ENCODE data around the gene TEAD1.

TEAD1 gene

DNA sequence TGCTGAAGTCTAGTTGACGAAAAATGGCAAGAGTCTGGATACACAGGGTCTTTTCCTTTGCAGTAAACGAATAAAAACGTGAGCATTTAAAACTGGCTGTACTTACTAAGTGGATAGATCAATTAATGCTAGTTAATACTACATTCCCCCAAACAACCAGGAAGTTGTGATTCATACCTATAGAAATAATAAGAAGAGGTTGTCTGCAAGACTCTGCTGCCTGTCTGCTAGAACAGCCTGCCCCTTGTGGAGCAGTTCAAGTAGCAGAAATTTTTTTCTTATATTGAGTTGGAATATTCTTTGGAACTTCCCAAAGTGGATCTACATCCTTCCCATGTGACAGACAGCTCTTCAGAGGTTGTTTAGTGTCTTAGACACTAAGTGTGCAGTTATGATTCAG is 86.8 kb downstream of the TEAD1 start:
- Histone ChIP-seq H3K27ac (ENCODE audit: low read depth, low read length) (no peak overlapping the region), H3K4me2 (ENCODE audit: low read length) (no peak overlapping the region), H3F3A (ENCODE audit: control insufficient read depth, insufficient read depth) (no peaks in the 10 kb centered on the region), H3K9me3 (ENCODE audit: control insufficient read depth, insufficient read depth, low read length) (no peaks in the 10 kb centered on the region), H3K4me3 (ENCODE audit: low read length) (no peak overlapping the region), H4K20me1 (ENCODE audit: control insufficient read depth, insufficient read depth, low read depth, low read length) (no peaks in the 10 kb centered on the region), H3K36me3 (ENCODE audit: control insufficient read depth, low read length) (no peaks in the 10 kb centered on the region), H3K9me2 (replicated peaks; ENCODE audit: control insufficient read depth, low read length) (no peaks in the 10 kb centered on the region), H3K4me1 (ENCODE audit: control insufficient read depth, low read length) (no peaks in the 10 kb centered on the region), H3K27me3 (ENCODE audit: control insufficient read depth, low read length) (no peaks in the 10 kb centered on the region), H3K79me2 (ENCODE audit: control insufficient read depth, low read length) (no peaks in the 10 kb centered on the region)
- TF ChIP-seq EZH2phosphoT487 (IDR thresholded peaks at IDR 0.05; ENCODE audit: borderline replicate concordance, low read length): no peak
- TF ChIP-seq, protein P1, sequence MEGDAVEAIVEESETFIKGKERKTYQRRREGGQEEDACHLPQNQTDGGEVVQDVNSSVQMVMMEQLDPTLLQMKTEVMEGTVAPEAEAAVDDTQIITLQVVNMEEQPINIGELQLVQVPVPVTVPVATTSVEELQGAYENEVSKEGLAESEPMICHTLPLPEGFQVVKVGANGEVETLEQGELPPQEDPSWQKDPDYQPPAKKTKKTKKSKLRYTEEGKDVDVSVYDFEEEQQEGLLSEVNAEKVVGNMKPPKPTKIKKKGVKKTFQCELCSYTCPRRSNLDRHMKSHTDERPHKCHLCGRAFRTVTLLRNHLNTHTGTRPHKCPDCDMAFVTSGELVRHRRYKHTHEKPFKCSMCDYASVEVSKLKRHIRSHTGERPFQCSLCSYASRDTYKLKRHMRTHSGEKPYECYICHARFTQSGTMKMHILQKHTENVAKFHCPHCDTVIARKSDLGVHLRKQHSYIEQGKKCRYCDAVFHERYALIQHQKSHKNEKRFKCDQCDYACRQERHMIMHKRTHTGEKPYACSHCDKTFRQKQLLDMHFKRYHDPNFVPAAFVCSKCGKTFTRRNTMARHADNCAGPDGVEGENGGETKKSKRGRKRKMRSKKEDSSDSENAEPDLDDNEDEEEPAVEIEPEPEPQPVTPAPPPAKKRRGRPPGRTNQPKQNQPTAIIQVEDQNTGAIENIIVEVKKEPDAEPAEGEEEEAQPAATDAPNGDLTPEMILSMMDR (IDR thresholded peaks at IDR 0.05; ENCODE audit: low read depth, low read length, poor library complexity, severe bottlenecking): no peak

DNA sequence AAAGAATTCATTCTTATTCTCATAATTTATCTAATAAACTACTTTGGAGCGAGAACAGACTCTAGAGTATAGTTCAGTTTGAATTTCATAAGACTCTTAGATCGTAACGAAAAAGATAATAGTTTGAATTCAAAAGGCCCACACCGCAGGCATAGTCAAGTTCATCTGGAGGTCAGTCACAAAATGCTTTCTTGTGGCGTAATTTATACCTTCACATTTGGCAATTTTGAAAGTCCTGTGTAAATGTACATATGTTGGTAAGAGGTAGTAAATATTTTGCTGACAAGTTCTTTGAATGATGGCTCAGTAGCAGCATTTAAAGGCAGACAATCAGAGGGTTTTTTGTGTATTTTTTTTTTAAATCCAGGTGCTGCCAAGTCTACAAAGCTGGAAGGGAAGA is 88.1 kb downstream of the TEAD1 start:
- no peak overlapping the region for H3K4me2 ChIP-seq (ENCODE audit: low read length)
- H4K20me1 ChIP-seq (ENCODE audit: control insufficient read depth, insufficient read depth, low read depth, low read length): no peaks in the 10 kb centered on the region
- no peak overlapping the region for H3K4me3 ChIP-seq (ENCODE audit: low read length)
- no peaks in the 10 kb centered on the region for H3K9me2 ChIP-seq (replicated peaks; ENCODE audit: control insufficient read depth, low read length)
- no peaks in the 10 kb centered on the region for H3K36me3 ChIP-seq (ENCODE audit: control insufficient read depth, low read length)
- no peaks in the 10 kb centered on the region for H3K27me3 ChIP-seq (ENCODE audit: control insufficient read depth, low read length)
- H3K27ac ChIP-seq (ENCODE audit: low read depth, low read length): no peak overlapping the region
- no peaks in the 10 kb centered on the region for H3K9me3 ChIP-seq (ENCODE audit: control insufficient read depth, insufficient read depth, low read length)
- TF ChIP-seq, protein P1 (IDR thresholded peaks at IDR 0.05; ENCODE audit: low read depth, low read length, poor library complexity, severe bottlenecking): no peak
- TF ChIP-seq EZH2phosphoT487 (IDR thresholded peaks at IDR 0.05; ENCODE audit: borderline replicate concordance, low read length): no peak
- H3K4me1 ChIP-seq (ENCODE audit: control insufficient read depth, low read length): no peaks in the 10 kb centered on the region
- no peaks in the 10 kb centered on the region for H3F3A ChIP-seq (ENCODE audit: control insufficient read depth, insufficient read depth)
- H3K79me2 ChIP-seq (ENCODE audit: control insufficient read depth, low read length): no peaks in the 10 kb centered on the region

DNA sequence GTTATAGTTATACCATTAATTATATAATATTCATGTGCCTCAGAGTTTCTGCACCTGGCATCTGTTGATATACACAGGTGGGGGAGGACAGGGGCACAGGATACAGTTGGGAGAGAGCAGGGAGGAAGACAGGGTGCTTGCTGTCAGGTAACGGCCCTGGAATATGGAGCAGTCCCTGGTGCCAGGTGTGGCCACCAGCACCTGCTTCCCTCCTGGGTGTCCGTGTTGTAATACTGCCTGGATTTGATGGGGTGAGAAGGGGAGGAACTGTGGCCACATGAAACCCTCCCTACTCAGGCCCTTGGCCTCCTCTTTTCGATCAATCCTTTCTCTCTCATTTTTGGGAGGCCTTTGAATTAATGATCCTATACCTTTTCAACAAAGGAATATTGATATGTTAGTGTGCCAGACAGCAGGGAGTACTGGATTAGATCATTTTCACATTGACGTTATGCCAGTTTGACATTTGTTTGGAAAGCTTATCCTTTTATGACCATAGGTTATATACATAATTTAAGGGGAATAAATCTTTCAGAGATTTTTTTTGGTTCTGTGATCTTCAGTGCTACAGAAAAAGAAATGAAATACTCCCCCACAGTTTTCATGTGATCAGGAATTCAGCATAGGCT is 88.6 kb downstream of the TEAD1 start:
- H3K27ac ChIP-seq (ENCODE audit: low read depth, low read length): no peak overlapping the region
- no peaks in the 10 kb centered on the region for H3K9me3 ChIP-seq (ENCODE audit: control insufficient read depth, insufficient read depth, low read length)
- H3K4me3 ChIP-seq (ENCODE audit: low read length): no peak overlapping the region
- H3K27me3 ChIP-seq (ENCODE audit: control insufficient read depth, low read length): no peaks in the 10 kb centered on the region
- H3K36me3 ChIP-seq (ENCODE audit: control insufficient read depth, low read length): no peaks in the 10 kb centered on the region
- no peaks in the 10 kb centered on the region for H3F3A ChIP-seq (ENCODE audit: control insufficient read depth, insufficient read depth)
- no peaks in the 10 kb centered on the region for H3K79me2 ChIP-seq (ENCODE audit: control insufficient read depth, low read length)
- H3K4me2 ChIP-seq (ENCODE audit: low read length): no peak overlapping the region
- no peaks in the 10 kb centered on the region for H3K9me2 ChIP-seq (replicated peaks; ENCODE audit: control insufficient read depth, low read length)
- no peaks in the 10 kb centered on the region for H3K4me1 ChIP-seq (ENCODE audit: control insufficient read depth, low read length)
- TF ChIP-seq, protein P1 (IDR thresholded peaks at IDR 0.05; ENCODE audit: low read depth, low read length, poor library complexity, severe bottlenecking): no peak
- no peak for TF ChIP-seq EZH2phosphoT487 (IDR thresholded peaks at IDR 0.05; ENCODE audit: borderline replicate concordance, low read length)
- H4K20me1 ChIP-seq (ENCODE audit: control insufficient read depth, insufficient read depth, low read depth, low read length): no peaks in the 10 kb centered on the region
